ENCODE results near the gene ZNF490.
"Not testable (repeated sequence)": the region's sequence is repeated elsewhere in the genome, so short reads cannot be mapped to it uniquely, and the experiment has no call there.

Gene ZNF490

GRCh38 chr19:12578641-12579040 lies 32.0 kb downstream of the ZNF490 start:
- H4K20me1 ChIP-seq (ENCODE audit: control insufficient read depth, insufficient read depth, low read depth, low read length), result no peaks in the 10 kb centered on the region
- H3K4me3 ChIP-seq (ENCODE audit: low read length), result no peak overlapping the region
- H3K4me1 ChIP-seq (ENCODE audit: control insufficient read depth, low read length), result peaks cover 12% of the 10 kb centered on the region
- H3K9me3 ChIP-seq (ENCODE audit: control insufficient read depth, insufficient read depth, low read length), result peaks cover 10% of the 10 kb centered on the region; the same call in 1 of the 2 replicates
- no peak for TF ChIP-seq EZH2phosphoT487 (IDR thresholded peaks at IDR 0.05; ENCODE audit: borderline replicate concordance, low read length)
- TF ChIP-seq CTCF (IDR thresholded peaks at IDR 0.05; ENCODE audit: low read depth, low read length, poor library complexity, severe bottlenecking), result no peak
- no peak overlapping the region for H3K27ac ChIP-seq (ENCODE audit: low read depth, low read length)
- H3K27me3 ChIP-seq (ENCODE audit: control insufficient read depth, low read length), result no peaks in the 10 kb centered on the region
- H3K79me2 ChIP-seq (ENCODE audit: control insufficient read depth, low read length), result no peaks in the 10 kb centered on the region
- no peaks in the 10 kb centered on the region for H3K9me2 ChIP-seq (replicated peaks; ENCODE audit: control insufficient read depth, low read length)
- peaks cover 4% of the 10 kb centered on the region; the same call in 1 of the 2 replicates for H3F3A ChIP-seq (ENCODE audit: control insufficient read depth, insufficient read depth)
- H3K36me3 ChIP-seq (ENCODE audit: control insufficient read depth, low read length), result peaks cover 12% of the 10 kb centered on the region
- no peak overlapping the region for H3K4me2 ChIP-seq (ENCODE audit: low read length)

- H3K4me1 ChIP-seq (ENCODE audit: control insufficient read depth, low read length), result peaks cover 14% of the 10 kb centered on the region
- no peaks in the 10 kb centered on the region for H4K20me1 ChIP-seq (ENCODE audit: control insufficient read depth, insufficient read depth, low read depth, low read length)
- no peaks in the 10 kb centered on the region for H3K79me2 ChIP-seq (ENCODE audit: control insufficient read depth, low read length)
- H3F3A ChIP-seq (ENCODE audit: control insufficient read depth, insufficient read depth), result peaks cover 4% of the 10 kb centered on the region; the same call in 1 of the 2 replicates
- H3K9me3 ChIP-seq (ENCODE audit: control insufficient read depth, insufficient read depth, low read length), result no peaks in the 10 kb centered on the region
- H3K27ac ChIP-seq (ENCODE audit: low read depth, low read length), result no peak overlapping the region
- no peaks in the 10 kb centered on the region for H3K9me2 ChIP-seq (replicated peaks; ENCODE audit: control insufficient read depth, low read length)
- no peak for TF ChIP-seq CTCF (IDR thresholded peaks at IDR 0.05; ENCODE audit: low read depth, low read length, poor library complexity, severe bottlenecking)
- no peak for TF ChIP-seq EZH2phosphoT487 (IDR thresholded peaks at IDR 0.05; ENCODE audit: borderline replicate concordance, low read length)
- H3K27me3 ChIP-seq (ENCODE audit: control insufficient read depth, low read length), result peaks cover 10% of the 10 kb centered on the region
- no peaks in the 10 kb centered on the region for H3K36me3 ChIP-seq (ENCODE audit: control insufficient read depth, low read length)
- peak overlapping the region; percentile 52 for H3K4me2 ChIP-seq (ENCODE audit: low read length)
- peak overlapping the region; percentile 29; the same call in 1 of the 2 replicates for H3K4me3 ChIP-seq (ENCODE audit: low read length)
Measured at GRCh38 chr19:12574036-12574435, 36.6 kb downstream of the ZNF490 start.

GRCh38 chr19:12567951-12568350 lies 42.7 kb downstream of the ZNF490 start:
- H3K4me2 ChIP-seq (ENCODE audit: low read length), result no peak overlapping the region
- H3K4me1 ChIP-seq (ENCODE audit: control insufficient read depth, low read length), result 0 out of 2 replicates have a peak, but pooled peaks cover 3% of the 10 kb centered on the region
- no peak overlapping the region for H3K27ac ChIP-seq (ENCODE audit: low read depth, low read length)
- no peaks in the 10 kb centered on the region for H4K20me1 ChIP-seq (ENCODE audit: control insufficient read depth, insufficient read depth, low read depth, low read length)
- H3F3A ChIP-seq (ENCODE audit: control insufficient read depth, insufficient read depth), result no peaks in the 10 kb centered on the region
- no peaks in the 10 kb centered on the region for H3K79me2 ChIP-seq (ENCODE audit: control insufficient read depth, low read length)
- H3K27me3 ChIP-seq (ENCODE audit: control insufficient read depth, low read length), result peaks cover 12% of the 10 kb centered on the region
- H3K9me3 ChIP-seq (ENCODE audit: control insufficient read depth, insufficient read depth, low read length), result no peaks in the 10 kb centered on the region
- H3K9me2 ChIP-seq (replicated peaks; ENCODE audit: control insufficient read depth, low read length), result no peaks in the 10 kb centered on the region
- TF ChIP-seq EZH2phosphoT487 (IDR thresholded peaks at IDR 0.05; ENCODE audit: borderline replicate concordance, low read length), result no peak
- no peak for TF ChIP-seq CTCF (IDR thresholded peaks at IDR 0.05; ENCODE audit: low read depth, low read length, poor library complexity, severe bottlenecking)
- no peak overlapping the region for H3K4me3 ChIP-seq (ENCODE audit: low read length)
- H3K36me3 ChIP-seq (ENCODE audit: control insufficient read depth, low read length), result no peaks in the 10 kb centered on the region

- peaks cover 12% of the 10 kb centered on the region for H3K27me3 ChIP-seq (ENCODE audit: control insufficient read depth, low read length)
- not testable (repeated sequence) for H3F3A ChIP-seq (ENCODE audit: control insufficient read depth, insufficient read depth); H3K9me2 ChIP-seq (replicated peaks; ENCODE audit: control insufficient read depth, low read length); H4K20me1 ChIP-seq (ENCODE audit: control insufficient read depth, insufficient read depth, low read depth, low read length); H3K27ac ChIP-seq (ENCODE audit: low read depth, low read length); H3K4me1 ChIP-seq (ENCODE audit: control insufficient read depth, low read length); H3K79me2 ChIP-seq (ENCODE audit: control insufficient read depth, low read length); H3K36me3 ChIP-seq (ENCODE audit: control insufficient read depth, low read length); H3K9me3 ChIP-seq (ENCODE audit: control insufficient read depth, insufficient read depth, low read length); H3K4me3 ChIP-seq (ENCODE audit: low read length); H3K4me2 ChIP-seq (ENCODE audit: low read length)
Measured at GRCh38 chr19:12566380-12566779, 44.2 kb downstream of the ZNF490 start.

Measured in DOHH2 (cell line).